GOT3 (cell line): ENCODE results near the gene OLFML2A.

ENCODE experiments used
- DNase-seq: peaks from one replicate; lab custom pipeline; 2025; ENCODE audit warnings: mixed read lengths; lab: John Stamatoyannopoulos, UW

The OLFML2A gene

DNA sequence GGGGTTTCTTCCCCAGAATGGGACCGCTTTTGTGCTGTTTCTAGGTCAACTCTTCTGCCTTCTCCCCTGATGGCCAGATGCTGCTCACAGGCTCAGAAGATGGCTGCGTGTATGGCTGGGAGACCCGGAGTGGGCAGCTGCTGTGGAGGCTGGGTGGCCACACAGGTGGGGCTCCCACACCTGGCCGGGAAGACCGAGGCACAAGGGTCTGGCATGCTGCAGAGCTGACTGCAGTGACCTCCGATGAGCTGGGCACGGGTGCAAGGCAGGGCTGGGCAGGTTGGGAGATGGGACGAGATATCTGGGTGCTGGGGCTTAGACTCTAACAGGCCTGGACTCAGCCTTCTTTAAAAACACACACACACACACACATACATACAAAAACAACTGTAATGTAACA, 77.2 kb downstream of the OLFML2A start:
- no peak for DNase-seq

DNA sequence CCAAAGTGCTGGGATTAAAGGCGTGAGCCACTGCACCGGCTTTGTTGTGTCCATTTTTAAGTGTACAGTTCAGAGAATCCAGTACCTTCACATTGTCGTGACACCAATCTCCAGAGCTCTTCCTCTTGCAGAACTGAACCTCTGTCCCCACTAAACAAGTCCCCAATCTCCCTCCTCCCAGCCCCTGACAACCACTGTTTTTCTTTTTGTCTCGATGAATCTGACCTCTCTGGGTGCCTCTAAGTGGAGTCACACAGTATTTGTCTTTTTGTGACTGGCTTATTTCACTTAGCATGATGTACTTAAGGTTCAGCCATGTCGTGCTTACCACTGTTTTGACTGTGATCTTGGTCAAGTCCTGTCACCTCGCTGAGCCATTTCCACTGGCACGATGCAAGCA, 77.9 kb downstream of the OLFML2A start:
- no peak for DNase-seq

DNA sequence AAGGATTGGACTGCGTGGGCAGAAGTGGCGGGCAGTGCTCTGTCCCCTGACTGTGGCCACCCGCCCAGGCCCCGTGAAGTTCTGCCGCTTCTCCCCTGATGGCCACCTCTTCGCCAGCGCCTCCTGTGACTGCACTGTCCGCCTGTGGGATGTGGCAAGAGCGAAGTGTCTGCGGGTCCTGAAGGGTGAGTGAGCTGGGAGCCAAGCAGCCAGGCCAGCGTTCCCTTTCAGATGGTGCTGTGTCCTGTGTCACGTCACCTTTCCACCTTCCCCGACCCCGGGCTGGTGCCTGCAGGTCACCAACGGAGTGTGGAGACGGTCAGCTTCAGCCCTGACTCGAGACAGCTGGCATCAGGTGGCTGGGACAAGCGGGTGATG, 78.6 kb downstream of the OLFML2A start:
- DNase-seq = no peak

DNA sequence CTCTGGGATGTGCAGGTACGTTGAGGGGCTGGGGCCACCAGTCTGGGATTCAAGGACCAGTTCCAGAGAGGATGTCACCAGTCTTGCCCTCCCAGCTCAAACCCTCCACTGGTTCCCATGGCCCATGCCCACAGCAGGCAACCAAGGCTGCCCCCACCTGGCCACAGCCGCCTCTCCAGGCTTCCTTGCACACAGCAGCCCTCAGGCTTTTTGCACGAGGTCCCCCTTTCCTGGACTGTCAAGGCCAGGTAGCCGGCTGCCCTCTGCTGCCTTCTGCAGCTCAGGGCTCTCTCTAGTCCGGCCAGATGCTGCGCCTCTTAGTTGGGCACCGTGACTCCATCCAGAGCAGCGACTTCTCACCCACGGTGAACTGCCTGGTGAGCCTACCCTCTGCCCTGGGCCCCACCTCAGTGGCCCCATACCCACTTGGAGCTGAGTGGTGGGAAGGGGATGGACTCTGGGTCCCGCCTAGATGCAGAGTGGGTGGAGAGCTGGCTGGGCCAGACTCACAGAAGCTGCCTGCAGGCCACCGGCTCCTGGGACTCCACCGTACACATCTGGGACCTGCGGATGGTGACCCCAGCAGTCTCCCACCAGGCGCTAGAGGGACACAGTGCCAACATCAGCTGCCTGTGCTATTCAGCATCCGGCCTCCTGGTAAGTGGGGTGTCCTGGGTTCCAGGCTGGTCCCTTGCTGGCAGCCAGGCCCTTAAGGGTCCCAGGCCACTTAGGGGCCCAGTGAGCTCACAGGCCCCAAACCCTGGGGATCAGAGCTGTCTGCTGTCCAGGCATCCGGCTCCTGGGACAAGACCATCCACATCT, 79.2 kb downstream of the OLFML2A start:
- no peak for DNase-seq

DNA sequence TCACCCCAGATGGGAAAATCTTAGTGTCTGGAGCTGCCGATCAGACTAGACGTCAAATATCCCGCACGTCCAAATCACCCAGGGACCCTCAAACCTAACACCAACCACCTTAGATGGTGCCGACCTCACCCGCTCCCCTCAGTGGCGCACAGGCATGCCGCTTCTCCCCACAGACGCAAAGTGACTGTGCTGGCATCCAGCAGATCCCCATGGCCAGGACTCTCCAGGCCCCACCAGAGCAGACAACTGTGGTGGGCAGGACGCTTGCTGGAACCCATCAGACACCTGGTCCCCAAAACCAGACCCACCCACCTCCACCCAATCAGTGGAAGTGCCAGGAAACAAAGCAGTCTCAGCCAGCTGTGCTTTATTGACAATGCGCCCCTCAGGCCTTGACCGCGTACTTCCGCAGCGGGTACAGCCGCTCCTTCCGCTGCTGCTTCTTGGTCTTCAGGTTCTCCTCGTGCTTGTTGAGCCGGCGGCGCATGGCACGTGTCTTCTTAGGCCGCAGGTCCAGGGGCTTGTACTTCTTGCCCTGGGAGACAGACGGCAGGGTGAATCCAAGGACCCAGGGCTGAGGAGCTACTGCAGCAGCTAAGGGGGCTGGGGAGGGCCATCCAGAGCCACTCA, 80.7 kb downstream of the OLFML2A start:
- DNase-seq = no peak

DNA sequence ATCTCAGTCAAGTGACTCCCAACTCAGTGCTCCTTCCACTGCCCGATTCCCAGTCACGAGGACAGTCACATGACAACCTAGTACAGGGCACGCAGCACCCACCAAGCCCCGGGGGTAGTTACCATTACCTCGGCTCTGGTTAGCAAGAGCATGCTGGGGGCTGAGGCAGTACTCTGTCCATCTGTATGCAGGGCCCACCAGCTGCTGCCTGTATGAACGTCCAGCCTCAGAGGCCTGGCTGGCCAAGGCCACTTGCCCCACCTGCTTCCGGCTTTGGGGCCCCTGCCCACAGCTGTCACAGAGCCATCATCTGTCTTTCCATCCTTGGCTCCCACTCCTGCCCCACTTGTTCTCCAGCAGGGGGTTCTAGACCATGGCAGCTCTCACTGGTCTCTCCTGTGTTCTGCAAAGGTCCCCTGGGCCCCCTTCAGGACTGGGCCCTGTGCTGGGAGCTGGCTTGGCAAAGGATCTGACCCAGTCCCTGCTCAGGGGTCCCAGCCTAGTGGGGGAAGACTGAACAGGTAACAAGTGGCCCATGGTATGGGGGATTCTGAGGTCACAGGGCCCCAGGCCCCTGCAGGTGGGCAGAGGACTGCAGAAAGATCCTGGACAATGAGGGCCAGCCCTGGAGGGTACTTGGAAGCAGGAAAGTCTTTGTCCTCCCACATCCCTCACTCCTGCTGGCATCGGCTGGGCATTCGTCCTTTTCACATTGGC, 81.6 kb downstream of the OLFML2A start:
- DNase-seq = no peak

DNA sequence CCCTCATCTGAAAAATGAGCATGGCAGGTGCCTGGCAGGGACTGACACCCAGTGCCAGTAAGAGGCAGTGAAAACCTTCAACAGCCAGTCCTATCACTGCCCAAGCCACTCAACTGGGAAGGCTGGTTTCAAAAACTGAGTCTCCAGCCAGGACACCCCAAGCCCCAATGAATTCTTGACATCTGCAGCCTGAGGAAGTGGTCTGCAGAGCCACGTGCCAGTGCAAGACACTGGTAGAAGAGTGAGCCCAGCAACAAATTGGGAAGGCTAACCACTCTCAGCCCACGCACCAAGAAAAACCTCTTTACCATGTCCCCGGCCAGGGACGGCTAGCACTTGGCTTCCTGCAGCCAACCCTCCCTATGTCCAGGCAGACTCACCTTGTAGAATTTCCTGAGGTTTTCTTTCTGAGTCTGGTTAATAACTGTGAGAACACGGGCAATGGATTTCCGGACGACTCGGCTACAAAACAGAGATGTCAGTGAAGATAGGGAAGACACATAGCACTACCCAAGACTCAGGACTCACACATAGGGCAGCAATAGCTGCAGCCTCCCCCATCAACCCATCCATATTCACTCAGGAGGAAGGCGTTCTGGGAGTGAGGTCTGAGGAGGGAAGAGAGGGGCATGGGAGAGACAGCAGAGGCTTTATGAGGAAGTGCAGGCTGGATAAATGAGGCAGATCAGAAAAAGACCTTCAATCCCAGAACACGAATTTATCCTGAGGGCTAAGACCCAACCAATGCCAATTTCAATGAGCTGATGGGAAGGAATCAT, 83.1 kb downstream of the OLFML2A start:
- no peak for DNase-seq

DNA sequence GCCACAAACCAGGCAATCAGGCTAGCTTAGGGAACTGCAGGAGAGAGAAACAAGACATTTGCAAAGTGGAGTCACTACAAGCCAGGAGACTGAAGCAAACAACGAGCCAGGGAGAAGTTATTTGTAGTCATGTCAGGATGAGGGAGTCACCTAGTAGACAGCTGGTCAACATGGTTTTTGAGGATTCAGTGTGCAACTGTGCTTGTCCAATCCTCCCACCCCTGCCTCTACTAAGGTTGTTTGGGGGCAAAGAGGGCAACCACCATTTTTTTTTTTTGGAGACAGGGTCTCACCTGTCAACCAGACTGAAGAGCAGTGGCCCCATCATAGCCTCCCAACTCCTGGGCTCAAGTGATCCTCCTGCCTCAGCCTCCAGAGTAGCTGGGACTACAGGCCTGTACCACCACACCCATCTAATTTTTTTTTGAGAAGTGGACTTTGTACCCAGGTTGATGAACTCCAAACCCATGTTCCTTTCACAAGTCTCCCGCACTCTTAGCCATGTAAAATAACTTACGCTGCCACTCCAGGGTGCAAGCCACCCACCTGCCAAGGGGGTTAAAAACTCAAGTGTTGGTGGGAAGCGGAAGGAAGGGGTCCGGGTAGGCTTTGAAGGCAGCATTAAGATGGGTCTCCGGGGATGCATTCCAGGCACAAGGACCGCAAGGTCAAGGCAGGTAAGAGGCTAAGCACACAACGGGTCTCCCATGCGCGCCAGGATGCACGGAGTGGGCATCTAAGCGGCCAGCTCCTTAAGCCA, 83.8 kb downstream of the OLFML2A start:
- DNase-seq = no peak

DNA sequence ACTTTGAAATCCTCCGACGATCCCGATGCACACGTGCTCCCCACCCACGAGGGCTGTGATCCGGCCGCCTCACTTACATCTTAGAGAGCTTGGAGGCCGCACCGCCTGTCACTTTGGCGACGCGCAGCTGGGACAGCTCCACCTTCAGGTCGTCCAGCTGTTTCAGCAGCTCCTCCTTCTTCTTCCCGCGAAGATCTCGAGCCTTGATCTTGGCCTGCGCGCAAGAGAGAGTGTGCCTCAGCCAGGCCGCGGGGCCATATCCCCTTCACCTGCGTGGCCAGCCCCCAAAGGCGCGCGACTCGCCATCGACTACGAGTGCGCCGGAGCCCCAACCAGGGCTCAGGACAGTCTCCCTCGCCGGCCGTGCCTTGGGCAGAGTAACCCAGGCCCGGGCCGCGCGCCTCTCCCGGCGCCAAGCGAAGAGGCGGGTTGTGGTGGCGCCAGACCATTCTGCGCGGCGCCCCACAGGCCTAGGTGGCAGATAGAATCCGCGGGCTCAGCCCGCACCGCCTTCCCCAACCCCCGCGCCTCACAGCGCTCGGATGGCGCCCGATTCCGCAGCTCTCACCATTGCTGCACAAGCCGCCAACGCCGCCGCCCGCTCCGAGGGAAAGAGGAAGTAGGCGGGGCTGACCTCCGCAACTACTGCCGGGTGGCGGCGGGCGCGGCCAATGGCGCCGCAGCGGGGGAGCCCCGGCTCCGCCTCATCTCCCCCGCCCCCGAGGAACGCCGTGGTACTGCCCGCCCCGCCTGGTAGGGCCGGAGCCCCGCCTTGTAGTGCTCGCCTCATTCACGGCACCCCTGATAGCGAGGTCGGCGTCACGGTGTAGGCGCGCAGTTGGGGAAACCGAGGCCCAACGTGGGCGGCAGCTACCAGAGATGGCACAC, 84.7 kb downstream of the OLFML2A start, which contains the start of the genes ARPC5L and RPL35:
TSS of gene ARPC5L (plus strand) at position 789 of the 888 bp plus-strand sequence. CDS start 7,161 bp downstream, outside the sequence.
TSS of gene RPL35 (minus strand) at position 616 of the 888 bp plus-strand sequence. CDS start at position 571, 45 bp downstream.
- peak; percentile 62 for DNase-seq

DNA sequence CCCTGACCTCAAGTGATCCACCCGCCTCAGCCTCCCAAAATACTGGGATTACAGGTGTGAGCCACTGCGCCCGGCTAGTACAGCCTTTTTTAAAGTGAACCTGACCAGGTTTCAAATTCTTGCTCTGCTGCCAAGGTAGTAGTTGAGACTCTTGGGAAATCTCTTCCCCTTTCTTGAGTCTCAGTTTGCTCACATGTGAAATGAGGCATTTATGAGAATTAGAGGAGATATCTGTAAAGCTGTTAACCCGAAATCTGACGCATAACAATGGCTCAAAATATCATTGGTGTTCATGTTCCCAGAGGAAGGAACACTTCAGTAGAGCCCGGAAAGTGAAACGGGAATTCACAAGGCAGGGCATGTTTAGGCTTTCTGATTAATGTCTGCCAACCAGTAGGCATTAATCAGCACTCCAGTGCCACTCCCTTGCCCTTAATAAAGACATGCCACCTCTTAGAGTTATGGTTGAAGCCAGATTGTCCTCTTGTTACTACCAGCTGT, 86.5 kb downstream of the OLFML2A start:
- DNase-seq = no peak
